ENCODE data around the gene LMTK3. TPM values are rescaled to one million over a fixed set of nuclear protein-coding genes. Genes with fewer than 3 reads are reported as not detected.

Gene LMTK3
- total and polyA plus RNA-seq, 2 of the 13 experiments (the other 11 are each of a cell fraction or from before 2014, with no cell fraction given): 0.18 to 0.29 TPM

- TF ChIP-seq TRIM22 (IDR thresholded peaks at IDR 0.05): no peak
- peak; percentile 19; the same call in 1 of the 2 replicates for TF ChIP-seq ZNF614 (CRISPR knock-in tag; IDR thresholded peaks at IDR 0.05; ENCODE audit: borderline replicate concordance)
- TF ChIP-seq CHD4 (IDR thresholded peaks at IDR 0.05; ENCODE audit: borderline replicate concordance, low read length): peak; percentile 81; the same call in 1 of the 2 replicates
- 0 out of 4 replicates have a peak, but pooled peaks of 1 of the 2 experiments have one; percentile 50 for TF ChIP-seq ATF4 (CRISPR knock-in tag; IDR thresholded peaks at IDR 0.05)
- peak; percentile 5; the same call in 1 of the 2 replicates for TF ChIP-seq SALL1 (CRISPR knock-in tag; IDR thresholded peaks at IDR 0.05)
- TF ChIP-seq, protein P1, sequence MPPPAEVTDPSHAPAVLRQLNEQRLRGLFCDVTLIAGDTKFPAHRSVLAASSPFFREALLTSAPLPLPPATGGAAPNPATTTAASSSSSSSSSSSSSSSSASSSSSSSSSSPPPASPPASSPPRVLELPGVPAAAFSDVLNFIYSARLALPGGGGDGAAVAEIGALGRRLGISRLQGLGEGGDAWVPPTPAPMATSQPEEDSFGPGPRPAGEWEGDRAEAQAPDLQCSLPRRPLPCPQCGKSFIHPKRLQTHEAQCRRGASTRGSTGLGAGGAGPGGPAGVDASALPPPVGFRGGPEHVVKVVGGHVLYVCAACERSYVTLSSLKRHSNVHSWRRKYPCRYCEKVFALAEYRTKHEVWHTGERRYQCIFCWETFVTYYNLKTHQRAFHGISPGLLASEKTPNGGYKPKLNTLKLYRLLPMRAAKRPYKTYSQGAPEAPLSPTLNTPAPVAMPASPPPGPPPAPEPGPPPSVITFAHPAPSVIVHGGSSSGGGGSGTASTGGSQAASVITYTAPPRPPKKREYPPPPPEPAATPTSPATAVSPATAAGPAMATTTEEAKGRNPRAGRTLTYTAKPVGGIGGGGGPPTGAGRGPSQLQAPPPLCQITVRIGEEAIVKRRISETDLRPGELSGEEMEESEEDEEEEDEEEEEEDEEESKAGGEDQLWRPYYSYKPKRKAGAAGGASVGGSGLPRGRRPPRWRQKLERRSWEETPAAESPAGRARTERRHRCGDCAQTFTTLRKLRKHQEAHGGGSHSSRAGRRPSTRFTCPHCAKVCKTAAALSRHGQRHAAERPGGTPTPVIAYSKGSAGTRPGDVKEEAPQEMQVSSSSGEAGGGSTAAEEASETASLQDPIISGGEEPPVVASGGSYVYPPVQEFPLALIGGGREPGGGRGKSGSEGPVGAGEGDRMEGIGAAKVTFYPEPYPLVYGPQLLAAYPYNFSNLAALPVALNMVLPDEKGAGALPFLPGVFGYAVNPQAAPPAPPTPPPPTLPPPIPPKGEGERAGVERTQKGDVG (CRISPR knock-in tag; IDR thresholded peaks at IDR 0.05; ENCODE audit: borderline replicate concordance): peak; percentile 16; the same call in 1 of the 2 replicates
- peak; percentile 56 for TF ChIP-seq SUZ12 (IDR thresholded peaks at IDR 0.05; ENCODE audit: low read depth, low read length)
- TF ChIP-seq, protein P2, sequence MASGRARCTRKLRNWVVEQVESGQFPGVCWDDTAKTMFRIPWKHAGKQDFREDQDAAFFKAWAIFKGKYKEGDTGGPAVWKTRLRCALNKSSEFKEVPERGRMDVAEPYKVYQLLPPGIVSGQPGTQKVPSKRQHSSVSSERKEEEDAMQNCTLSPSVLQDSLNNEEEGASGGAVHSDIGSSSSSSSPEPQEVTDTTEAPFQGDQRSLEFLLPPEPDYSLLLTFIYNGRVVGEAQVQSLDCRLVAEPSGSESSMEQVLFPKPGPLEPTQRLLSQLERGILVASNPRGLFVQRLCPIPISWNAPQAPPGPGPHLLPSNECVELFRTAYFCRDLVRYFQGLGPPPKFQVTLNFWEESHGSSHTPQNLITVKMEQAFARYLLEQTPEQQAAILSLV (CRISPR knock-in tag; IDR thresholded peaks at IDR 0.05; ENCODE audit: borderline replicate concordance): 0 out of 2 replicates have a peak, but pooled peaks have one; percentile 30
- TF ChIP-seq ZNF18 (CRISPR knock-in tag; IDR thresholded peaks at IDR 0.05; ENCODE audit: insufficient replicate concordance): peak; percentile 11
- TF ChIP-seq ZFAT (CRISPR knock-in tag; conservative IDR thresholded peaks at IDR 0.05): no peak
- no peak for TF ChIP-seq NFE2L2 (IDR thresholded peaks at IDR 0.05; ENCODE audit: low read length)
- peak; percentile 44 for TF ChIP-seq RBM39 (IDR thresholded peaks at IDR 0.05; ENCODE audit: low read depth, low read length, poor library complexity, severe bottlenecking)
- 0 out of 2 replicates have a peak, but pooled peaks have one; percentile 79 for TF ChIP-seq MZF1 (CRISPR knock-in tag; IDR thresholded peaks at IDR 0.05; ENCODE audit: borderline replicate concordance)
- TF ChIP-seq, protein P3, sequence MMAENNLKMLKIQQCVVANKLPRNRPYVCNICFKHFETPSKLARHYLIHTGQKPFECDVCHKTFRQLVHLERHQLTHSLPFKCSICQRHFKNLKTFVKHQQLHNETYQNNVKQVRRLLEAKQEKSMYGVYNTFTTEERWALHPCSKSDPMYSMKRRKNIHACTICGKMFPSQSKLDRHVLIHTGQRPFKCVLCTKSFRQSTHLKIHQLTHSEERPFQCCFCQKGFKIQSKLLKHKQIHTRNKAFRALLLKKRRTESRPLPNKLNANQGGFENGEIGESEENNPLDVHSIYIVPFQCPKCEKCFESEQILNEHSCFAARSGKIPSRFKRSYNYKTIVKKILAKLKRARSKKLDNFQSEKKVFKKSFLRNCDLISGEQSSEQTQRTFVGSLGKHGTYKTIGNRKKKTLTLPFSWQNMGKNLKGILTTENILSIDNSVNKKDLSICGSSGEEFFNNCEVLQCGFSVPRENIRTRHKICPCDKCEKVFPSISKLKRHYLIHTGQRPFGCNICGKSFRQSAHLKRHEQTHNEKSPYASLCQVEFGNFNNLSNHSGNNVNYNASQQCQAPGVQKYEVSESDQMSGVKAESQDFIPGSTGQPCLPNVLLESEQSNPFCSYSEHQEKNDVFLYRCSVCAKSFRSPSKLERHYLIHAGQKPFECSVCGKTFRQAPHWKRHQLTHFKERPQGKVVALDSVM (CRISPR knock-in tag; IDR thresholded peaks at IDR 0.05): 0 out of 2 replicates have a peak, but pooled peaks have one; percentile 15
- TF ChIP-seq SRF (IDR thresholded peaks at IDR 0.05; ENCODE audit: low read depth, low read length): no peak
Measured at GRCh38 chr19:48513289-48514122, 1.9 kb upstream of the LMTK3 start (continued).

Data from HepG2 (cell line).